ENCODE results near the gene MTA1.

Gene MTA1

DNA sequence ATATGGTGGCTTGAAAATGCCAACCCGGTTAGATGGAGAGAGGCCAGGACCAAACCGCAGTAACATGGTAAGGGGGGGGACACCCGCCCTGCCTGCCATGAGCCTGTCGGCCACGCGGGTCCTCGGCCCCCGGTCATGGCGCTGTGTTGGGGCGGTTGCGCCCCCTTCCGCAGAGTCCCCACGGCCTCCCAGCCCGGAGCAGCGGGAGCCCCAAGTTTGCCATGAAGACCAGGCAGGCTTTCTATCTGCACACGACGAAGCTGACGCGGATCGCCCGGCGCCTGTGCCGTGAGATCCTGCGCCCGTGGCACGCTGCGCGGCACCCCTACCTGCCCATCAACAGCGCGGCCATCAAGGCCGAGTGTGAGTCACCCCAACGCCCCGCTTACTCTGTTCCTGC is 44.9 kb downstream of the MTA1 start:
- no peak overlapping the region for H3K4me3 ChIP-seq (ENCODE audit: control insufficient read depth, low read depth, low read length)
- DNase-seq (ENCODE audit: low read depth), result no peak
- TF ChIP-seq, protein P1, sequence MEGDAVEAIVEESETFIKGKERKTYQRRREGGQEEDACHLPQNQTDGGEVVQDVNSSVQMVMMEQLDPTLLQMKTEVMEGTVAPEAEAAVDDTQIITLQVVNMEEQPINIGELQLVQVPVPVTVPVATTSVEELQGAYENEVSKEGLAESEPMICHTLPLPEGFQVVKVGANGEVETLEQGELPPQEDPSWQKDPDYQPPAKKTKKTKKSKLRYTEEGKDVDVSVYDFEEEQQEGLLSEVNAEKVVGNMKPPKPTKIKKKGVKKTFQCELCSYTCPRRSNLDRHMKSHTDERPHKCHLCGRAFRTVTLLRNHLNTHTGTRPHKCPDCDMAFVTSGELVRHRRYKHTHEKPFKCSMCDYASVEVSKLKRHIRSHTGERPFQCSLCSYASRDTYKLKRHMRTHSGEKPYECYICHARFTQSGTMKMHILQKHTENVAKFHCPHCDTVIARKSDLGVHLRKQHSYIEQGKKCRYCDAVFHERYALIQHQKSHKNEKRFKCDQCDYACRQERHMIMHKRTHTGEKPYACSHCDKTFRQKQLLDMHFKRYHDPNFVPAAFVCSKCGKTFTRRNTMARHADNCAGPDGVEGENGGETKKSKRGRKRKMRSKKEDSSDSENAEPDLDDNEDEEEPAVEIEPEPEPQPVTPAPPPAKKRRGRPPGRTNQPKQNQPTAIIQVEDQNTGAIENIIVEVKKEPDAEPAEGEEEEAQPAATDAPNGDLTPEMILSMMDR (conservative IDR thresholded peaks at IDR 0.05; ENCODE audit: control insufficient read depth, insufficient read depth, low read depth, low read length), result no peak

- no peak overlapping the region for H3K4me3 ChIP-seq (ENCODE audit: control insufficient read depth, low read depth, low read length)
- DNase-seq (ENCODE audit: low read depth), result no peak
- TF ChIP-seq, protein P1 (conservative IDR thresholded peaks at IDR 0.05; ENCODE audit: control insufficient read depth, insufficient read depth, low read depth, low read length), result no peak
Measured at GRCh38 chr14:105465209-105466031, 45.8 kb downstream of the MTA1 start.

GRCh38 chr14:105466531-105467248 is 47.1 kb downstream of the MTA1 start:
- DNase-seq (ENCODE audit: low read depth), result no peak
- TF ChIP-seq, protein P1 (conservative IDR thresholded peaks at IDR 0.05; ENCODE audit: control insufficient read depth, insufficient read depth, low read depth, low read length), result no peak
- no peak overlapping the region for H3K4me3 ChIP-seq (ENCODE audit: control insufficient read depth, low read depth, low read length)

- TF ChIP-seq, protein P1 (conservative IDR thresholded peaks at IDR 0.05; ENCODE audit: control insufficient read depth, insufficient read depth, low read depth, low read length), result no peak
- no peak for DNase-seq (ENCODE audit: low read depth)
- H3K4me3 ChIP-seq (ENCODE audit: control insufficient read depth, low read depth, low read length), result no peak overlapping the region
Measured at GRCh38 chr14:105467249-105467941, 47.8 kb downstream of the MTA1 start.

DNA sequence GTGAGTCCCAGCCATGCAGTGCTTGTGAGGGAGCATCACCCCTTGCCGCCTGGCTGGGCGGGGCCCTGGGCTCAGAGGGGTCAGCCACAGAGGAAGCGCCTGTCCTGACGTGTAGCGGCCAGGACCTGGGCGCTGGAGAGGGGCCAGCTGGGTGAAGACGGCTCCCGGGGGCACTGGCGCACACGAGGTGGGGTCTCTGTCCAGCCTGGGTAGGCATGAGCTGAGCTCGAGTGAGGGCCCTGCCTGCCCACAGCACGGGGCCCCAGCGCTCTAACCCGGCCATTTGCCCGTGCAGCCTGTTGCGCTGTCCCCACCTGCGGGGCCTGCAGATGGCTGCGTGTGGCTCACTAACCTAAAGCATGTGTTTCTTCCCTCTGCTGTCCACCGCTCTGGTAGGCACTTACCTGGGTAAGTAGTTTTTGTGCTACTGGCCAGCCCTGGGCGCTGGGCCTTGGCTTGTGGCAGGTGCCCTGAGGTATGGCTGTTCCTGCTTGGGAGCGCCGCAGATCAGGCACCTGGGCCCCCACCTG is 48.4 kb downstream of the MTA1 start:
- H3K4me3 ChIP-seq (ENCODE audit: control insufficient read depth, low read depth, low read length), result no peak overlapping the region
- TF ChIP-seq, protein P1 (conservative IDR thresholded peaks at IDR 0.05; ENCODE audit: control insufficient read depth, insufficient read depth, low read depth, low read length), result no peak
- DNase-seq (ENCODE audit: low read depth), result no peak

DNA sequence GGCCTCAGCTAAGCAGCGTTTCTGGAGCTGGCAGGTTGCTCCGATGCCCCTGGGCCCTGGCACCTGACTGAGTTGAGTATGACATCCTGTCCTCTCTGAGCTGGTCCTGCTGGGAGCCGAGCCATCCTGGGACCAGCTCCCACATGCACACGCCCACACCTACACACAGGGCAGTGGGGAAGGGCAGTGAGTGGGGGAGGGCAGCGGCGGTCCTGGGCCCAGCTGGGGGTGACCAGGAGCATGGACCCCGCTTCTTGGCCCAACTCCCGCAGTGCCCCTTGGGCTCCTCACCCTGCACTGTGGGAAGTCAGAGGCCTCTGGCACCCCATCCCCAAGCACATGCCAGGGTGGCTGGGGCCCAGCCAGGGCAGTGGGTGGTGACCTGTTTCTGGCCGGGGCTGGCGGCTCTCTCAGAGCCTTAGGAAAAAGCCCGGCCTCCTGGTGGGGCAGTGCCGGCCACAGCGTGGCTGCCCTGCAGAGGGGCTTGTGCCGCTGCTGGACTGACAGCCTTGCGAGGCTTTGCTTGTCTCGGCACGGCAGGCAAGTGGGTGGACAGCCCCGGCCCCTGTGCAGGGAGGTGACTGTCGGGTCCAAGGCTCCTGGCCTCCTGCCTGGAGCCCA is 49.1 kb downstream of the MTA1 start:
- no peak for DNase-seq (ENCODE audit: low read depth)
- H3K4me3 ChIP-seq (ENCODE audit: control insufficient read depth, low read depth, low read length), result no peak overlapping the region
- TF ChIP-seq, protein P1 (conservative IDR thresholded peaks at IDR 0.05; ENCODE audit: control insufficient read depth, insufficient read depth, low read depth, low read length), result no peak
